SK-N-SH (cell line): ENCODE measurements around the gene ATP8A1. TPM values are rescaled to one million over a fixed set of nuclear protein-coding genes. Genes with fewer than 3 reads are reported as not detected.

Experiments used
- CTCF ChIA-PET: fragments of 300-600, 350-600 bp; formaldehyde crosslinking; extraction: SDS; loops from one replicate; lab custom pipeline; 2021; lab: Yijun Ruan, JAX
- POLR2A ChIA-PET: fragments of 350-600 bp; sonication (Branson Sonifier 250); formaldehyde crosslinking; extraction: SDS; loops from one replicate; lab custom pipeline; 2020; ENCODE audit warnings: antibody characterized with exemption, inconsistent platforms; lab: Yijun Ruan, JAX
- DNase-seq: peaks from one replicate; pipeline ENCODE4 v3.0.0; 2012
- H2AFZ ChIP-seq: fragments of 200-600 bp; sonication (generic); 2 replicates; pipeline ENCODE4 v1.8.1; 2016; ENCODE audit warnings: antibody characterized with exemption, mild to moderate bottlenecking, low read depth
- H3F3A ChIP-seq: fragments of 200-600 bp; sonication (generic); replicated peaks from 2 replicates; pipeline ENCODE3; 2016; ENCODE audit warnings: antibody characterized with exemption, mild to moderate bottlenecking; ENCODE audit not compliant: insufficient read depth
- H3K27ac ChIP-seq, 2 experiments: fragments of 200-500 bp in 1 of 2; fragments of 200-600 bp in 1 of 2; sonication (Bioruptor generic) in 1 of 2; sonication (generic), shearing (Covaris generic) in 1 of 2; 2 replicates each; pipeline versions ENCODE4 v1.5.1 to v1.6.1; 2014 to 2016; ENCODE audit warnings: low read depth in 2 of 2, inconsistent platforms in 1 of 2, low read length in 1 of 2, mild to moderate bottlenecking in 1 of 2, mixed read lengths in 1 of 2
- H3K27me3 ChIP-seq: fragments of 200-600 bp; sonication (generic), shearing (Covaris generic); 2 replicates; pipeline ENCODE4 v1.6.1; 2016; ENCODE audit warnings: mixed run types; ENCODE audit not compliant: insufficient read depth
- H3K36me3 ChIP-seq, 2 experiments: fragments of 200-500 bp in 1 of 2; fragments of 200-600 bp in 1 of 2; sonication (Bioruptor generic) in 1 of 2; sonication (generic) in 1 of 2; replicated peaks in 1 of 2; 2 replicates each; pipeline versions ENCODE3 to v1.5.1; 2014 to 2016; ENCODE audit warnings: low read length in 1 of 2, mild to moderate bottlenecking in 1 of 2; ENCODE audit not compliant: insufficient read depth in 2 of 2, control insufficient read depth in 1 of 2
- H3K4me1 ChIP-seq, 2 experiments: fragments of 200-500 bp in 1 of 2; fragments of 200-600 bp in 1 of 2; sonication (Bioruptor generic) in 1 of 2; sonication (generic), shearing (Covaris generic) in 1 of 2; 2 replicates each; pipeline versions ENCODE4 v1.5.1 to v1.6.1; 2014 to 2016; ENCODE audit warnings: low read depth in 1 of 2, low read length in 1 of 2, mixed run types in 1 of 2; ENCODE audit not compliant: insufficient read depth in 2 of 2, control insufficient read depth in 1 of 2
- H3K4me2 ChIP-seq: fragments of 200-600 bp; sonication (generic), shearing (Covaris generic); 2 replicates; pipeline ENCODE4 v1.6.1; 2017; ENCODE audit warnings: mixed run types
- H3K4me3 ChIP-seq, 2 experiments: fragments of 200-500 bp in 1 of 2; fragments of 200-600 bp in 1 of 2; sonication (Bioruptor generic) in 1 of 2; sonication (generic), shearing (Covaris generic) in 1 of 2; 2 replicates each; pipeline versions ENCODE4 v1.5.1 to v1.8.1; 2014 to 2016; ENCODE audit warnings: low read depth in 2 of 2, inconsistent platforms in 1 of 2, low read length in 1 of 2, mild to moderate bottlenecking in 1 of 2, mixed read lengths in 1 of 2, moderate library complexity in 1 of 2
- H3K79me2 ChIP-seq: fragments of 200-600 bp; sonication (generic); 2 replicates; pipeline ENCODE4 v1.8.1; 2017; ENCODE audit warnings: mild to moderate bottlenecking; ENCODE audit not compliant: insufficient read depth
- H3K9ac ChIP-seq: fragments of 200-600 bp; sonication (generic); 2 replicates; pipeline ENCODE4 v1.6.1; 2017; ENCODE audit warnings: mixed run types
- H3K9me2 ChIP-seq: fragments of 200-600 bp; sonication (generic); 2 replicates; pipeline ENCODE4 v1.6.1; 2017; ENCODE audit warnings: mixed run types
- H3K9me3 ChIP-seq: fragments of 200-600 bp; sonication (generic); 2 replicates; pipeline ENCODE4 v1.6.1; 2017; ENCODE audit warnings: mixed run types, mild to moderate bottlenecking, moderate library complexity
- H4K20me1 ChIP-seq: fragments of 200-600 bp; sonication (generic); 2 replicates; pipeline ENCODE4 v1.6.1; 2017; ENCODE audit warnings: mild to moderate bottlenecking, mixed run types; ENCODE audit not compliant: insufficient read depth
- ELF1 ChIP-seq: IDR thresholded peaks from 2 replicates; pipeline ENCODE4 v1.4.0; 2012
- EP300 ChIP-seq, 2 experiments: IDR thresholded peaks; 2 replicates each; pipeline versions ENCODE4 v1.4.0 to v1.6.1; 2012; ENCODE audit warnings: borderline replicate concordance in 1 of 2, low read depth in 1 of 2, low read length in 1 of 2
- EZH2phosphoT487 ChIP-seq: fragments of 200-600 bp; sonication (generic); IDR thresholded peaks from 2 replicates; pipeline ENCODE4 v1.6.1; 2017; ENCODE audit warnings: low read depth, mixed run types, mild to moderate bottlenecking, antibody characterized with exemption, moderate library complexity, borderline replicate concordance
- FOXJ3 ChIP-seq: sonication (generic); formaldehyde crosslinking; IDR thresholded peaks from 2 replicates; pipeline ENCODE4 v1.5.1; 2020; ENCODE audit warnings: mild to moderate bottlenecking, missing genetic modification reagents
- MEF2A ChIP-seq: IDR thresholded peaks from 2 replicates; pipeline ENCODE4 v1.4.0; 2012; ENCODE audit warnings: low read depth, borderline replicate concordance
- NRF1 ChIP-seq: IDR thresholded peaks from 2 replicates; pipeline ENCODE4 v1.6.1; 2012; ENCODE audit warnings: low read depth, mild to moderate bottlenecking, low read length
- POLR2AphosphoS5 ChIP-seq: IDR thresholded peaks from 2 replicates; pipeline ENCODE4 v1.6.1; 2012; ENCODE audit warnings: low read depth, low read length
- SIN3A ChIP-seq: IDR thresholded peaks from 2 replicates; pipeline ENCODE4 v1.6.1; 2012; ENCODE audit warnings: low read depth, mild to moderate bottlenecking, low read length, moderate library complexity, borderline replicate concordance
- TCF12 ChIP-seq: IDR thresholded peaks from 2 replicates; pipeline ENCODE4 v1.4.0; 2012
- TEAD4 ChIP-seq: IDR thresholded peaks from 2 replicates; pipeline ENCODE4 v1.4.0; 2012; ENCODE audit warnings: mild to moderate bottlenecking, borderline replicate concordance; ENCODE audit not compliant: insufficient read depth
- WGBS: methylation state at CpG from one replicate; pipeline ENCODE4 v1.1.6; 2017; ENCODE audit warnings: low lambda C conversion rate; 5-methylcytosine and 5-hydroxymethylcytosine counted together
- polyA plus RNA-seq, 3 experiments: library from polyadenylated mRNA; depleted of rRNA; stranded (reverse); fragments of >200 nt; gene quantifications; 2 replicates each; pipeline ENCODE4 v1.2.3, GENCODE V29; 2012
- TF ChIP-seq, protein P1 (sequence below): fragments of 150-350 bp; IDR thresholded peaks from 2 replicates; pipeline ENCODE4 v1.6.1; 2017; ENCODE audit warnings: antibody characterized with exemption, low read length, low read depth, borderline replicate concordance
- TF ChIP-seq, protein P2 (sequence below): IDR thresholded peaks from 2 replicates; pipeline ENCODE4; 2012
- TF ChIP-seq, protein P3 (sequence below): IDR thresholded peaks from 2 replicates; pipeline ENCODE4 v1.6.1; 2012; ENCODE audit warnings: mild to moderate bottlenecking, low read depth, low read length, moderate library complexity
- TF ChIP-seq, protein P4 (sequence below): fragments of 200-600 bp; sonication (generic); IDR thresholded peaks from 2 replicates; pipeline ENCODE4 v1.6.1; 2017; ENCODE audit warnings: antibody characterized with exemption, mild to moderate bottlenecking, moderate library complexity

Gene ATP8A1
- polyA plus RNA-seq, 1 of the 3 experiments (the other 2 are of a cell fraction) = 0.38 TPM

DNA sequence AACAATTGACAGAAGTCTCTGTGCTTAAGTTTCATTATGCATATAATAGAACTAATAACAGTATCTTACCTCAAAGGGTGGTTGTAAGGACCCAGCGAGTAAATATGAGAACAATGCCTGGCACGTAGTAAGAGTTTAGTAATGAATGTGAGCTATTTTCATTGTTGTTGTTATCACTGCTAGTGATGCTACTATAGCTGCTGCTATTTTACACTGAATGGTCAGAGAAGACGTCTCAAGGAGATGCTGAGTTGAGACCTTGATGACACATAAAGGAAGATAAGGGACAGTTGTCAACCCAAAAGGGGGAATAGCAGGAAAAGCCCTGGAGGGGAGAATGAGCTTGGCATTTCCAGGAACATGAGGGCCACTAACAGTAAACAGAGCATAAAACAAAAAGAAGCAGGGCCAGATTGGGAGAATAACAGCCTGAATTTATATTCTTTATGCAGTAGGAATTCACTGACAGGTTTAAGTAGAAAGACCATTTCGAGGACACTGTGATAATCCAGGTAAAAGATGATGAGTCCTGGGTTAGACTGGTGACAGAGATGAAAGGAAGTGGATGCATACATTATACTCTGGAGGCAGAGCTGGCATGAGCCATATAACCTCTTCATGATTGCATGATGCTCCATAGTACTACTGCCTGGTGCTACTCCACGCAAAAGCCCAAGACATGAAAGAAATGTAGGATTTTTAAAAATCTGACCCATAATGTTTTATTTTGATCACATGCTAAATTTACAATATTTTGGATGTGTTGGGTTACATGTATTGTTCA lies 23.1 kb downstream of the ATP8A1 start:
- TF ChIP-seq MEF2A (no peak), EZH2phosphoT487 (no peak), NRF1 (no peak), TEAD4 (no peak), EP300 (IDR thresholded peaks at IDR 0.05; ENCODE audit: borderline replicate concordance in 1 of 2, low read depth in 1 of 2, low read length in 1 of 2) (no peak), ELF1 (no peak), POLR2AphosphoS5 (no peak), TCF12 (no peak), FOXJ3 (CRISPR knock-in tag) (no peak), SIN3A (no peak)
- TF ChIP-seq, protein P1, sequence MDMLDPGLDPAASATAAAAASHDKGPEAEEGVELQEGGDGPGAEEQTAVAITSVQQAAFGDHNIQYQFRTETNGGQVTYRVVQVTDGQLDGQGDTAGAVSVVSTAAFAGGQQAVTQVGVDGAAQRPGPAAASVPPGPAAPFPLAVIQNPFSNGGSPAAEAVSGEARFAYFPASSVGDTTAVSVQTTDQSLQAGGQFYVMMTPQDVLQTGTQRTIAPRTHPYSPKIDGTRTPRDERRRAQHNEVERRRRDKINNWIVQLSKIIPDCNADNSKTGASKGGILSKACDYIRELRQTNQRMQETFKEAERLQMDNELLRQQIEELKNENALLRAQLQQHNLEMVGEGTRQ = no peak
- TF ChIP-seq, protein P2, sequence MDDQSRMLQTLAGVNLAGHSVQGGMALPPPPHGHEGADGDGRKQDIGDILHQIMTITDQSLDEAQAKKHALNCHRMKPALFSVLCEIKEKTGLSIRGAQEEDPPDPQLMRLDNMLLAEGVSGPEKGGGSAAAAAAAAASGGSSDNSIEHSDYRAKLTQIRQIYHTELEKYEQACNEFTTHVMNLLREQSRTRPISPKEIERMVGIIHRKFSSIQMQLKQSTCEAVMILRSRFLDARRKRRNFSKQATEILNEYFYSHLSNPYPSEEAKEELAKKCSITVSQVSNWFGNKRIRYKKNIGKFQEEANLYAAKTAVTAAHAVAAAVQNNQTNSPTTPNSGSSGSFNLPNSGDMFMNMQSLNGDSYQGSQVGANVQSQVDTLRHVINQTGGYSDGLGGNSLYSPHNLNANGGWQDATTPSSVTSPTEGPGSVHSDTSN = no peak
- TF ChIP-seq, protein P3, sequence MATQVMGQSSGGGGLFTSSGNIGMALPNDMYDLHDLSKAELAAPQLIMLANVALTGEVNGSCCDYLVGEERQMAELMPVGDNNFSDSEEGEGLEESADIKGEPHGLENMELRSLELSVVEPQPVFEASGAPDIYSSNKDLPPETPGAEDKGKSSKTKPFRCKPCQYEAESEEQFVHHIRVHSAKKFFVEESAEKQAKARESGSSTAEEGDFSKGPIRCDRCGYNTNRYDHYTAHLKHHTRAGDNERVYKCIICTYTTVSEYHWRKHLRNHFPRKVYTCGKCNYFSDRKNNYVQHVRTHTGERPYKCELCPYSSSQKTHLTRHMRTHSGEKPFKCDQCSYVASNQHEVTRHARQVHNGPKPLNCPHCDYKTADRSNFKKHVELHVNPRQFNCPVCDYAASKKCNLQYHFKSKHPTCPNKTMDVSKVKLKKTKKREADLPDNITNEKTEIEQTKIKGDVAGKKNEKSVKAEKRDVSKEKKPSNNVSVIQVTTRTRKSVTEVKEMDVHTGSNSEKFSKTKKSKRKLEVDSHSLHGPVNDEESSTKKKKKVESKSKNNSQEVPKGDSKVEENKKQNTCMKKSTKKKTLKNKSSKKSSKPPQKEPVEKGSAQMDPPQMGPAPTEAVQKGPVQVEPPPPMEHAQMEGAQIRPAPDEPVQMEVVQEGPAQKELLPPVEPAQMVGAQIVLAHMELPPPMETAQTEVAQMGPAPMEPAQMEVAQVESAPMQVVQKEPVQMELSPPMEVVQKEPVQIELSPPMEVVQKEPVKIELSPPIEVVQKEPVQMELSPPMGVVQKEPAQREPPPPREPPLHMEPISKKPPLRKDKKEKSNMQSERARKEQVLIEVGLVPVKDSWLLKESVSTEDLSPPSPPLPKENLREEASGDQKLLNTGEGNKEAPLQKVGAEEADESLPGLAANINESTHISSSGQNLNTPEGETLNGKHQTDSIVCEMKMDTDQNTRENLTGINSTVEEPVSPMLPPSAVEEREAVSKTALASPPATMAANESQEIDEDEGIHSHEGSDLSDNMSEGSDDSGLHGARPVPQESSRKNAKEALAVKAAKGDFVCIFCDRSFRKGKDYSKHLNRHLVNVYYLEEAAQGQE = no peak
- TF ChIP-seq, protein P4, sequence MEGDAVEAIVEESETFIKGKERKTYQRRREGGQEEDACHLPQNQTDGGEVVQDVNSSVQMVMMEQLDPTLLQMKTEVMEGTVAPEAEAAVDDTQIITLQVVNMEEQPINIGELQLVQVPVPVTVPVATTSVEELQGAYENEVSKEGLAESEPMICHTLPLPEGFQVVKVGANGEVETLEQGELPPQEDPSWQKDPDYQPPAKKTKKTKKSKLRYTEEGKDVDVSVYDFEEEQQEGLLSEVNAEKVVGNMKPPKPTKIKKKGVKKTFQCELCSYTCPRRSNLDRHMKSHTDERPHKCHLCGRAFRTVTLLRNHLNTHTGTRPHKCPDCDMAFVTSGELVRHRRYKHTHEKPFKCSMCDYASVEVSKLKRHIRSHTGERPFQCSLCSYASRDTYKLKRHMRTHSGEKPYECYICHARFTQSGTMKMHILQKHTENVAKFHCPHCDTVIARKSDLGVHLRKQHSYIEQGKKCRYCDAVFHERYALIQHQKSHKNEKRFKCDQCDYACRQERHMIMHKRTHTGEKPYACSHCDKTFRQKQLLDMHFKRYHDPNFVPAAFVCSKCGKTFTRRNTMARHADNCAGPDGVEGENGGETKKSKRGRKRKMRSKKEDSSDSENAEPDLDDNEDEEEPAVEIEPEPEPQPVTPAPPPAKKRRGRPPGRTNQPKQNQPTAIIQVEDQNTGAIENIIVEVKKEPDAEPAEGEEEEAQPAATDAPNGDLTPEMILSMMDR = no peak
- no peaks in the 10 kb centered on the region for H3K9me3 ChIP-seq
- no peak overlapping the region for H3K9ac ChIP-seq
- H3F3A ChIP-seq = no peaks in the 10 kb centered on the region
- no peaks in the 10 kb centered on the region for H3K9me2 ChIP-seq
- H3K4me1 ChIP-seq = peaks cover 0 to 8% of the 10 kb centered on the region in 2 experiments; a peak in 1 of 4 replicates
- no peaks in the 10 kb centered on the region for H4K20me1 ChIP-seq
- POLR2A ChIA-PET = no interaction called here
- no peaks in the 10 kb centered on the region for H3K36me3 ChIP-seq
- H3K4me2 ChIP-seq = no peak overlapping the region
- CTCF ChIA-PET = no interaction called here
- H2AFZ ChIP-seq = no peak overlapping the region
- H3K27ac ChIP-seq = no peak overlapping the region
- H3K4me3 ChIP-seq = no peak overlapping the region
- H3K79me2 ChIP-seq = no peaks in the 10 kb centered on the region
- no peaks in the 10 kb centered on the region for H3K27me3 ChIP-seq
- no peak for DNase-seq
- WGBS = 34% methylated on average over 5 of the region's 5 CpGs
